Measurements from ENCODE around the gene SLC45A3.

The SLC45A3 gene

GRCh38 chr1:205666372-205667166, 13.7 kb downstream of the SLC45A3 start:
- ChIA-PET POLR2A (no interaction called here), CTCF (interaction anchor here (0.6 to 6.0 kb wide), 5 partner anchors 8 to 78 kb away, joined by 3 to 47 read pairs (median 17); no protein-coding TSS in a partner anchor)
- TF ChIP-seq, protein P1, sequence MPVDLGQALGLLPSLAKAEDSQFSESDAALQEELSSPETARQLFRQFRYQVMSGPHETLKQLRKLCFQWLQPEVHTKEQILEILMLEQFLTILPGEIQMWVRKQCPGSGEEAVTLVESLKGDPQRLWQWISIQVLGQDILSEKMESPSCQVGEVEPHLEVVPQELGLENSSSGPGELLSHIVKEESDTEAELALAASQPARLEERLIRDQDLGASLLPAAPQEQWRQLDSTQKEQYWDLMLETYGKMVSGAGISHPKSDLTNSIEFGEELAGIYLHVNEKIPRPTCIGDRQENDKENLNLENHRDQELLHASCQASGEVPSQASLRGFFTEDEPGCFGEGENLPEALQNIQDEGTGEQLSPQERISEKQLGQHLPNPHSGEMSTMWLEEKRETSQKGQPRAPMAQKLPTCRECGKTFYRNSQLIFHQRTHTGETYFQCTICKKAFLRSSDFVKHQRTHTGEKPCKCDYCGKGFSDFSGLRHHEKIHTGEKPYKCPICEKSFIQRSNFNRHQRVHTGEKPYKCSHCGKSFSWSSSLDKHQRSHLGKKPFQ (tag by site-specific recombination; IDR thresholded peaks at IDR 0.05) = no peak
- TF ChIP-seq KLF1 (tag by site-specific recombination; IDR thresholded peaks at IDR 0.05) (peak; percentile 25; the same call in 1 of the 2 replicates), HOXC10 (CRISPR knock-in tag; IDR thresholded peaks at IDR 0.05) (no peak), KLF16 (tag by site-specific recombination; IDR thresholded peaks at IDR 0.05) (no peak)
- TF ChIP-seq, protein P2, sequence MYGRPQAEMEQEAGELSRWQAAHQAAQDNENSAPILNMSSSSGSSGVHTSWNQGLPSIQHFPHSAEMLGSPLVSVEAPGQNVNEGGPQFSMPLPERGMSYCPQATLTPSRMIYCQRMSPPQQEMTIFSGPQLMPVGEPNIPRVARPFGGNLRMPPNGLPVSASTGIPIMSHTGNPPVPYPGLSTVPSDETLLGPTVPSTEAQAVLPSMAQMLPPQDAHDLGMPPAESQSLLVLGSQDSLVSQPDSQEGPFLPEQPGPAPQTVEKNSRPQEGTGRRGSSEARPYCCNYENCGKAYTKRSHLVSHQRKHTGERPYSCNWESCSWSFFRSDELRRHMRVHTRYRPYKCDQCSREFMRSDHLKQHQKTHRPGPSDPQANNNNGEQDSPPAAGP (tag by site-specific recombination; IDR thresholded peaks at IDR 0.05) = 0 out of 2 replicates have a peak, but pooled peaks have one; percentile 25
- Histone ChIP-seq H3K27ac (ENCODE audit: extremely low read depth, low read depth, low read length) (no peak overlapping the region), H3K4me1 (ENCODE audit: control insufficient read depth, insufficient read depth, low read length) (no peaks in the 10 kb centered on the region), H3K36me3 (ENCODE audit: control insufficient read depth in 2 of 2, insufficient read depth in 1 of 2, low read length in 2 of 2) (peaks cover 0 to 28% of the 10 kb centered on the region in 2 experiments; a peak in 1 of 3 replicates), H3K4me3 (ENCODE audit: low read depth, low read length) (no peak overlapping the region), H3K9me3 (ENCODE audit: control insufficient read depth, insufficient read depth, low read depth, low read length) (no peaks in the 10 kb centered on the region)

DNA sequence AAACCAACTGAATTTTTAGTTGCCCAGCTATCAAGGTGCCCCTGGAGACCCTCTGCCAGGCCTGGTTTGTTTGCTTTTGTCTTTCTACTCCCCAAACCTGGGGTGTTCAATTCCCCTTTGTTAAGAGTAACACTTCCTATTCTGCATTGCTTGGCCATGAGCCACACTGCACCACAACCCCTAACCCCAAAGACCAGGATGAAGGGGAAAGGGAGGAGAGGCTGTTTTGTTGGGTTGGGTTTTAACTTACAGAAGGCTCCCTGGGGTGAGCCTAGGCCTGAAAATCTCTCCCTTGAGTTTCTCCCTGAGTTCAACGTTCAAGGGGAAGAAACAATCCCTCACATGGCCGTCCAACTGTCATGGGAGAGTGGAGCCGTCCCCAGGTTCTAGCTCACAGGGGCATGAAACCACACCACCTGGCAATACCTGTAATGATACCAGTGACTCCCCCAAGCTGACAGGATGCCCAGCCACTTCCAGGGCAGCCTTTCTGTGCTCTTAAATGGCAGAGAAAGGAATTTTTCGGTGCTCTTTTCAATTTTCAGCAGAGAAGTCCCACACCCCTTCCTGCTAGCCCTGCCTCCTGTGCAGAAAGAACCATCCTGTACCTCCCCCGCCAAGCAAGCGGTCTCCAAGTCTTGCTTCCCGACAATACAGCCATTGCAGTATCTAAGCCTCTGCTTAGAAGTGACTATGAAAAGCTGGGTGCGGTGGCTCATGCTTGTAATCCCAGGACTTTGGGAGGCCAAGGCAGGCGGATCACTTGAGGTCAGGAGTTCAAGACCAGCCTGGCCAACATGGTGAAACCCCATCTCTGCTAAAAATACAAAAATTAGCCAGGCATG, 14.9 kb downstream of the SLC45A3 start:
- H3K4me1 ChIP-seq (ENCODE audit: control insufficient read depth, insufficient read depth, low read length) = no peaks in the 10 kb centered on the region
- no peak overlapping the region for H3K27ac ChIP-seq (ENCODE audit: extremely low read depth, low read depth, low read length)
- no peak overlapping the region for H3K4me3 ChIP-seq (ENCODE audit: low read depth, low read length)
- TF ChIP-seq ZSCAN4 (tag by site-specific recombination; IDR thresholded peaks at IDR 0.05) (no peak), ZNF580 (tag by site-specific recombination; IDR thresholded peaks at IDR 0.05) (no peak), ZNF398 (tag by site-specific recombination; IDR thresholded peaks at IDR 0.05) (no peak), ZNF350 (tag by site-specific recombination; IDR thresholded peaks at IDR 0.05) (no peak), ZBTB48 (tag by site-specific recombination; IDR thresholded peaks at IDR 0.05) (0 out of 2 replicates have a peak, but pooled peaks have one; percentile 29)
- H3K36me3 ChIP-seq (ENCODE audit: control insufficient read depth in 2 of 2, insufficient read depth in 1 of 2, low read length in 2 of 2) = peaks cover 0 to 28% of the 10 kb centered on the region in 2 experiments; a peak in 1 of 3 replicates
- ChIA-PET POLR2A (no interaction called here), CTCF (interaction anchor here (0.6 to 6.0 kb wide), 5 partner anchors 7 to 312 kb away, joined by 3 to 47 read pairs (median 5); no protein-coding TSS in a partner anchor)
- no peaks in the 10 kb centered on the region for H3K9me3 ChIP-seq (ENCODE audit: control insufficient read depth, insufficient read depth, low read depth, low read length)

DNA sequence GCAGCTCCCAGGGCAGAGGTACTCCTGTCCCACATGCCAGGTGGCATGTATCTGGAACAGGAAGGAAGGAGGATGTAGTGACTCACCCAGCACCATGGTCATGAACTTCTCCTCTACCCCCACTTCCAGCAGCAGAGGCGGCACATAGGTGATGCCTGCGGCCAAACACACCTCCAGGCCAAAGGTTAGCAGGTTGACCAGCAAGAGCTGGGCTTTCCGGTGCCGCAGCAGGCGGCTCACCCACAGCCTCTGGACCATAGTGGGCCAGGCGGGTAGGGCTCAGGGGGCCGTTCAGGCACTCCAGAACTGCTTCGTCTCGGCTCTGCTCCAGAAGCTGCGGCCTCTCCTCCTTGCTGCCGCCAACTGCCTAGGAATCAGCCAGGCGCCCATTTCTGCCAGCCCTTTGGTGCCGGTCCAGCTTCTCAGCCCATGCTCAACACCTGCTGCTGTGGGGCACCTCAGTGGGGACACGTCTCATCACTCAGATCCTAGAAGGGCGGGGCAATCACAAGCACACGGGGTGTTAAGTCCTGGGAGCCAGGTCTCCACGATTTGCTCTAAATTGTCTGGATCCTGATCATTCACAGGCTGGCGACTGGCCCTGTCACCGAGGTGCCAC, 15.8 kb downstream of the SLC45A3 start:
- no peak for TF ChIP-seq PBX3 (CRISPR knock-in tag; IDR thresholded peaks at IDR 0.05)
- TF ChIP-seq ZNF600 (tag by site-specific recombination; IDR thresholded peaks at IDR 0.05) = 0 out of 2 replicates have a peak, but pooled peaks have one; percentile 37
- TF ChIP-seq ZNF837 (tag by site-specific recombination; IDR thresholded peaks at IDR 0.05) = no peak
- no peak for TF ChIP-seq REST (tag by site-specific recombination; IDR thresholded peaks at IDR 0.05)
- TF ChIP-seq ZNF266 (tag by site-specific recombination; IDR thresholded peaks at IDR 0.05; ENCODE audit: low read depth) = no peak
- ChIA-PET CTCF (interaction anchor here (0.6 to 3.5 kb wide), 4 partner anchors 34 to 313 kb away, joined by 3 to 23 read pairs (median 6); no protein-coding TSS in a partner anchor), POLR2A (no interaction called here)
- Histone ChIP-seq H3K4me1 (ENCODE audit: control insufficient read depth, insufficient read depth, low read length) (no peaks in the 10 kb centered on the region), H3K4me3 (ENCODE audit: low read depth, low read length) (no peak overlapping the region), H3K36me3 (ENCODE audit: control insufficient read depth in 2 of 2, insufficient read depth in 1 of 2, low read length in 2 of 2) (peaks cover 0 to 28% of the 10 kb centered on the region in 2 experiments; a peak in 1 of 3 replicates), H3K27ac (ENCODE audit: extremely low read depth, low read depth, low read length) (no peak overlapping the region), H3K9me3 (ENCODE audit: control insufficient read depth, insufficient read depth, low read depth, low read length) (no peaks in the 10 kb centered on the region)
